ENCODE measurements around the gene TSPAN32.

The TSPAN32 gene

GRCh38 chr11:2301631-2302305, at the start of gene TSPAN32, which contains the start of gene C11orf21:
Gene TSPAN32 (plus strand): TSS chr11:2302013. CDS start chr11:2302150, 137 bp downstream.
Gene C11orf21 (minus strand): TSS chr11:2301918. CDS start chr11:2301808, 110 bp downstream.
- DNase-seq: peak; percentile 98
- in situ Hi-C loops (cut with MboI; ENCODE audit: low pct_unique_long_range_greater_than_20kb, low sequenced_read_pairs): no loop called here

GRCh38 chr11:2252018-2252417, 49.8 kb upstream of the TSPAN32 start:
- no peak for DNase-seq
- in situ Hi-C loops (cut with MboI; ENCODE audit: low pct_unique_long_range_greater_than_20kb, low sequenced_read_pairs): no loop called here

- no peak for DNase-seq
- in situ Hi-C loops (cut with MboI; ENCODE audit: low pct_unique_long_range_greater_than_20kb, low sequenced_read_pairs): no loop called here
Measured at GRCh38 chr11:2256293-2256913, 45.4 kb upstream of the TSPAN32 start.

GRCh38 chr11:2256951-2257700, 44.7 kb upstream of the TSPAN32 start:
- in situ Hi-C loops (cut with MboI; ENCODE audit: low pct_unique_long_range_greater_than_20kb, low sequenced_read_pairs): no loop called here
- no peak for DNase-seq

GRCh38 chr11:2258501-2259465, 43.0 kb upstream of the TSPAN32 start:
- no peak for DNase-seq
- in situ Hi-C loops (cut with MboI; ENCODE audit: low pct_unique_long_range_greater_than_20kb, low sequenced_read_pairs): no loop called here

GRCh38 chr11:2259466-2259830, 42.4 kb upstream of the TSPAN32 start:
- no peak for DNase-seq
- in situ Hi-C loops (cut with MboI; ENCODE audit: low pct_unique_long_range_greater_than_20kb, low sequenced_read_pairs): no loop called here

- in situ Hi-C loops (cut with MboI; ENCODE audit: low pct_unique_long_range_greater_than_20kb, low sequenced_read_pairs): no loop called here
- no peak for DNase-seq
Measured at GRCh38 chr11:2259897-2260451, 41.8 kb upstream of the TSPAN32 start.

GRCh38 chr11:2260491-2261364, 41.1 kb upstream of the TSPAN32 start:
- no peak for DNase-seq

GRCh38 chr11:2261436-2262230, 40.2 kb upstream of the TSPAN32 start:
- in situ Hi-C loops (cut with MboI; ENCODE audit: low pct_unique_long_range_greater_than_20kb, low sequenced_read_pairs): no loop called here
- no peak for DNase-seq

More at GRCh38 chr11:2260491-2261364, 41.1 kb upstream of the TSPAN32 start:
- in situ Hi-C loops (cut with MboI; ENCODE audit: low pct_unique_long_range_greater_than_20kb, low sequenced_read_pairs): no loop called here

GRCh38 chr11:2262301-2263070, 39.3 kb upstream of the TSPAN32 start:
- in situ Hi-C loops (cut with MboI; ENCODE audit: low pct_unique_long_range_greater_than_20kb, low sequenced_read_pairs): no loop called here
- DNase-seq: no peak

GRCh38 chr11:2263071-2263565, 38.7 kb upstream of the TSPAN32 start:
- in situ Hi-C loops (cut with MboI; ENCODE audit: low pct_unique_long_range_greater_than_20kb, low sequenced_read_pairs): no loop called here
- no peak for DNase-seq

- no peak for DNase-seq
- in situ Hi-C loops (cut with MboI; ENCODE audit: low pct_unique_long_range_greater_than_20kb, low sequenced_read_pairs): no loop called here
Measured at GRCh38 chr11:2263724-2264360, 38.0 kb upstream of the TSPAN32 start.

GRCh38 chr11:2264366-2265053, 37.3 kb upstream of the TSPAN32 start:
- in situ Hi-C loops (cut with MboI; ENCODE audit: low pct_unique_long_range_greater_than_20kb, low sequenced_read_pairs): no loop called here
- DNase-seq: no peak

- DNase-seq: peak; percentile 44
- in situ Hi-C loops (cut with MboI; ENCODE audit: low pct_unique_long_range_greater_than_20kb, low sequenced_read_pairs): no loop called here
Measured at GRCh38 chr11:2265396-2265795, 36.4 kb upstream of the TSPAN32 start.

GRCh38 chr11:2265854-2266585, 35.8 kb upstream of the TSPAN32 start:
- peak; percentile 3 for DNase-seq
- in situ Hi-C loops (cut with MboI; ENCODE audit: low pct_unique_long_range_greater_than_20kb, low sequenced_read_pairs): no loop called here
